Right atrium auricular region (tissue), 2 donors: Measurements from ENCODE around the gene CADM2. TPM values are rescaled to one million over a fixed set of nuclear protein-coding genes. Genes with fewer than 3 reads are reported as not detected.

Source experiments
- DNase-seq: peaks from one replicate; pipeline ENCODE4 v3.0.0-alpha.2; 2019; ENCODE audit warnings: low spot score
- H3K27ac ChIP-seq, 2 donors: fragments of 200-600 bp; sonication (generic); 1 replicate in 1 of 2; 2 replicates in 1 of 2; pipeline ENCODE4 v1.5.1; 2016 to 2019
- H3K27me3 ChIP-seq, 2 donors: fragments of 200-600 bp; sonication (generic); one replicate each; pipeline versions ENCODE4 v1.5.1 to v1.6.0; 2017 to 2019
- H3K36me3 ChIP-seq: fragments of 200-600 bp; sonication (generic); one replicate; pipeline ENCODE4 v1.5.1; 2016
- H3K4me1 ChIP-seq, 2 donors: fragments of 200-600 bp; sonication (generic); one replicate each; pipeline versions ENCODE4 v1.5.1 to v1.6.0; 2017 to 2019
- H3K4me3 ChIP-seq, 2 donors: fragments of 200-600 bp; sonication (generic); 1 replicate in 1 of 2; 2 replicates in 1 of 2; pipeline ENCODE4 v1.5.1; 2017 to 2019; ENCODE audit warnings: mild to moderate bottlenecking in 1 of 2, moderate library complexity in 1 of 2
- H3K9me3 ChIP-seq, 2 donors: fragments of 200-600 bp; sonication (generic); one replicate each; pipeline ENCODE4 v1.5.1; 2019
- total RNA-seq, 2 donors: library from RNA; depleted of rRNA; stranded (reverse); fragments of >200 nt; gene quantifications; one replicate each; pipeline ENCODE4 v1.1.0, GENCODE V29; 2016
- TF ChIP-seq, protein P1 (sequence below), 2 donors: fragments of 200-600 bp; sonication (generic); IDR thresholded peaks; one replicate each; pipeline ENCODE4 v1.5.1; 2019; ENCODE audit warnings: antibody characterized with exemption in 2 of 2

CADM2 gene
- total RNA-seq, 2 donors from 2014 or later = 6.5 to 9.5 TPM

DNA sequence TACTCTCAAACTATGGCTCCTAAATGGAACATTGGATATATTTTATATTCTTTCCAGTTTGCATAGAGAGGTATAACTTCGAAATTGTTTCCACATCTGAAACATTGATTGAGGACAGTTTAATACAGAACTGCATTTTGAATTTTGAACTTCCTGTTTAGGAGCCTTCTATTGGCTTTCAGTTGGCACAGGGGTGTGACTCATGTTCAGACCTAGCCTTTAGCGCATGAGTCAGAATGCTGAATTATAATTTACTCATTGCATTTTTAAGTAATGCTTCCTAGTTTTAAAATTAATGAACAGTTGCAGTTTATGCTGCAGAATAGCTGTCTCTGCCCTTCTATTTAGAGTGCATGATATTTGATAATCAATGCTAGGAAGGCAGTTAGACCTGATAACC is 751.7 kb downstream of the CADM2 start:
- H3K4me1 ChIP-seq = no peaks in the 10 kb centered on the region
- TF ChIP-seq, protein P1, sequence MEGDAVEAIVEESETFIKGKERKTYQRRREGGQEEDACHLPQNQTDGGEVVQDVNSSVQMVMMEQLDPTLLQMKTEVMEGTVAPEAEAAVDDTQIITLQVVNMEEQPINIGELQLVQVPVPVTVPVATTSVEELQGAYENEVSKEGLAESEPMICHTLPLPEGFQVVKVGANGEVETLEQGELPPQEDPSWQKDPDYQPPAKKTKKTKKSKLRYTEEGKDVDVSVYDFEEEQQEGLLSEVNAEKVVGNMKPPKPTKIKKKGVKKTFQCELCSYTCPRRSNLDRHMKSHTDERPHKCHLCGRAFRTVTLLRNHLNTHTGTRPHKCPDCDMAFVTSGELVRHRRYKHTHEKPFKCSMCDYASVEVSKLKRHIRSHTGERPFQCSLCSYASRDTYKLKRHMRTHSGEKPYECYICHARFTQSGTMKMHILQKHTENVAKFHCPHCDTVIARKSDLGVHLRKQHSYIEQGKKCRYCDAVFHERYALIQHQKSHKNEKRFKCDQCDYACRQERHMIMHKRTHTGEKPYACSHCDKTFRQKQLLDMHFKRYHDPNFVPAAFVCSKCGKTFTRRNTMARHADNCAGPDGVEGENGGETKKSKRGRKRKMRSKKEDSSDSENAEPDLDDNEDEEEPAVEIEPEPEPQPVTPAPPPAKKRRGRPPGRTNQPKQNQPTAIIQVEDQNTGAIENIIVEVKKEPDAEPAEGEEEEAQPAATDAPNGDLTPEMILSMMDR (IDR thresholded peaks at IDR 0.05) = no peak
- no peak overlapping the region for H3K4me3 ChIP-seq
- DNase-seq = no peak
- H3K9me3 ChIP-seq = no peaks in the 10 kb centered on the region
- no peaks in the 10 kb centered on the region for H3K36me3 ChIP-seq
- no peaks in the 10 kb centered on the region for H3K27me3 ChIP-seq
- H3K27ac ChIP-seq = no peak overlapping the region

DNA sequence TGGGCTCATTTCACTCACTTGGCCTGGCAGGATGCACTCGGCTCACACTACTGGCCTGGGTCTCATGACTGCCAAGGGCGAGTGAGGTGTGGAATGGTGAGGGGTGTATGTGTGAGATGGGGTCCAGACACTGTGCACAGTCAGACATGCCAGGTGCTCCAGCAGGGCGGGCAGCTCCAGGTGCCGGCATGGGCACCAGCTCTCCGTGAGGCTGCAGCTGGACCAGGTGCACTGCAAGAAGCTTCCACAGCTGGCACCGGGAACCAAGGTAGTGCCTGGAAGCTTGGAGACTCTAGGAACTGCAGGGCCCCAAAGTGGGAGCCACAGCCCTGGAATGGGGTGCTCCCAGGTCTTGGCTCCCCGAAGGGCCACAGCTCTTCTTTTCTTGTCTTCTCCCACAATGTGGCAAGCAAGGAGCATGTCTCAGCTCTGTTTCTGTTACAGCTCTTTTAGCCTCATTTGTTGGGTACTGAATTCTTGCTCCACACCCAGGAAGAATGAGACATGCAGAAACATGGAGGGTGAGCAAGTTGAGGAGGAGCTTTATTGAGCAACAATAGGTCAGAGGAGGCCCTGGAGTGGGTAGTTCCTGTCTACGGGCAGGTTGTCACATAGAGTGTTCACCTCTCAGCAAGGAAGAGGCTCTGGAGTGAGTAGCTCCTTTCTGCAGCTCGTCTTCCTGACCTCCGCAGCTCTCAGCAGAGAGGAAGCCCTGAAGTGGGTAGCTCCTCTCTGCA is 762.8 kb downstream of the CADM2 start:
- DNase-seq = no peak
- TF ChIP-seq, protein P1 (IDR thresholded peaks at IDR 0.05) = no peak
- no peaks in the 10 kb centered on the region for H3K9me3 ChIP-seq
- no peaks in the 10 kb centered on the region for H3K36me3 ChIP-seq
- no peak overlapping the region for H3K4me3 ChIP-seq
- H3K4me1 ChIP-seq = no peaks in the 10 kb centered on the region
- no peaks in the 10 kb centered on the region for H3K27me3 ChIP-seq
- no peak overlapping the region for H3K27ac ChIP-seq

DNA sequence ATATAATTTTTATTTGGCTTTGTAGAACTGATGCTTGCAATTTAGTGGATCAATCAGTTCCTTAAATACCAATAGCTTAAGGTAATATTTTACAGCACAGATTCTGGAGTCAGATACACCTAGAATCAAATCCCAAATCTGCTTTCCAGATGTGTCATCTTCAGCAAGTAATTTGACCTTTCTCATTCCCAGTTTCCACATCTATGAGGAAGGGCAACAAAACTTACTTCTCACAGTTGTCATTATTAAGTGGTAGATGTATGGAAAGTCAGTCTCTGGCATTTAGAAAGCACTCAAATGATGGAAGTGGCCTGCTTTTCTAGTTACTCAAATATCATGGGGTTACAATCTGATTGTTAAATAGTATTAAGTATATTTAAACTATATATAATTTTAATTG is 767.0 kb downstream of the CADM2 start:
- Histone ChIP-seq H3K27ac (no peak overlapping the region), H3K36me3 (no peaks in the 10 kb centered on the region), H3K4me3 (no peak overlapping the region), H3K27me3 (no peaks in the 10 kb centered on the region), H3K4me1 (no peaks in the 10 kb centered on the region), H3K9me3 (no peaks in the 10 kb centered on the region)
- no peak for DNase-seq
- TF ChIP-seq, protein P1 (IDR thresholded peaks at IDR 0.05) = no peak

DNA sequence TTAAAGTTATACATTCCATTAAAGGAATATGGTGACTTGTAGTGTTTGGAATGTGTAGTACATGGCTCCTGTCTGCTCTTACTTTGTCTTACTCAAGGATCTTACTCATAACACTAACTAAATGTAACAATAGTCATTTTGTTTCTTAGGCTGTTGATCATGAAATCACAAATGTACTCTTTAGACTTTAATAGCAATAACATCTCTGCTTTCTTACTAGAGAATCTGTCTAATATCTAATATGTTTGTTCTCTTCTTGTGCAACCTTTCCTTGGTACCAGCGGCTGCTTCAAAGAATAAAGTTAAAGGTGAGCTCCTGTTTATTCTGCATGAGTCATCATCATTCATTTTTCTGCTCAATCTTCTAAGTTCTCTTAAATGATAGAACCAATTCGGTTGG is 767.5 kb downstream of the CADM2 start:
- H3K4me3 ChIP-seq = no peak overlapping the region
- no peak overlapping the region for H3K27ac ChIP-seq
- H3K36me3 ChIP-seq = no peaks in the 10 kb centered on the region
- H3K9me3 ChIP-seq = no peaks in the 10 kb centered on the region
- TF ChIP-seq, protein P1 (IDR thresholded peaks at IDR 0.05) = no peak
- DNase-seq = no peak
- H3K4me1 ChIP-seq = no peaks in the 10 kb centered on the region
- H3K27me3 ChIP-seq = no peaks in the 10 kb centered on the region

DNA sequence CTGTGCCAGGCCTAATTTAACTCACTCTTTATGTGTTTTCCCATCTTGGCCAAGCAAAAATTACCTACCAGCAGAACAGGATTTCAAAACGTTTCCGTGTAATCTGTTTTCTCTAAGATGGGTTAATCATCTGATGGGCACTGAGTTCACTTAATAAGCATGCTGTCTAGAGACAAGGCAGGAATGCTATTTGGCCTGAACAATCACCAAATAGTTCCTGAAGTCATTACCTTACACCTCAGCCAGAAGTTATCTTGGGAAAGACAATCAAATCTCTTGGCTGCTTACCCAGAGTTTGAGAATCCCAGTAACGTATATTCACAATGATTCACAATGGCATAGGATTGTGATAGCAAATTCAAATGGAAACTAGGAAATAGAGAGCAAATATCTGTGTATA is 779.1 kb downstream of the CADM2 start:
- no peaks in the 10 kb centered on the region for H3K4me1 ChIP-seq
- H3K4me3 ChIP-seq = no peak overlapping the region
- no peaks in the 10 kb centered on the region for H3K36me3 ChIP-seq
- TF ChIP-seq, protein P1 (IDR thresholded peaks at IDR 0.05) = no peak
- H3K27ac ChIP-seq = no peak overlapping the region
- no peaks in the 10 kb centered on the region for H3K27me3 ChIP-seq
- no peaks in the 10 kb centered on the region for H3K9me3 ChIP-seq
- DNase-seq = no peak

DNA sequence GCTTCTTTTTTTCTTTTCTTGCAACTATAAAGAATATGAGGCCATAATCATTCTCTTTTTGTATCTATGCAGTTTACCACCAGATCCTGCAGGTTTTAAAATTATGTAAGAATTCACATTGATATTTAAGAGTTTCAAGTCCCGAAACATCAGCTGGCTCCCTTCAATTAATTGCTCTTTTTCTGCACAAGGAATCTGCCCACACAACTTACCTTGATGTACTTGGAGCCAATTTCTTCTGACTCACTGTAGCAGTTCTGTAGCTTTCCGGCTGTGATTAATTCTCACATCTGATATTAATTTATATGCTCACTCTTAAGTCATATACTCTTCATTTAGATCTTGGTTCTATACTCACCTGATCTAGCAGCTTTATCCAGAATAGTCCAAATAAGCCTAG is 781.8 kb downstream of the CADM2 start:
- no peaks in the 10 kb centered on the region for H3K4me1 ChIP-seq
- no peak overlapping the region for H3K27ac ChIP-seq
- TF ChIP-seq, protein P1 (IDR thresholded peaks at IDR 0.05) = no peak
- H3K9me3 ChIP-seq = no peaks in the 10 kb centered on the region
- no peak overlapping the region for H3K4me3 ChIP-seq
- DNase-seq = no peak
- H3K27me3 ChIP-seq = no peaks in the 10 kb centered on the region
- no peaks in the 10 kb centered on the region for H3K36me3 ChIP-seq
